Activated gamma-delta T cell treated with anti-CD3 and anti-CD28 coated beads, Interleukin-2, amount 50 U/mL, for 16 hours (primary cell): ENCODE measurements around the gene PARD3B.

ENCODE experiments used
- DNase-seq: peaks from one replicate; pipeline ENCODE4 v3.0.0-alpha.2; 2020; ENCODE audit warnings: low read depth

Gene PARD3B

GRCh38 chr2:205054789-205055188, 509.5 kb downstream of the PARD3B start:
- DNase-seq, result no peak

- no peak for DNase-seq
Observed at GRCh38 chr2:205055251-205055650, 510.0 kb downstream of the PARD3B start.

- DNase-seq, result no peak
Observed at GRCh38 chr2:205056151-205056561, 510.9 kb downstream of the PARD3B start.

GRCh38 chr2:205058409-205058808, 513.1 kb downstream of the PARD3B start:
- DNase-seq, result no peak

- no peak for DNase-seq
Observed at GRCh38 chr2:205060269-205060668, 515.0 kb downstream of the PARD3B start.

- no peak for DNase-seq
Observed at GRCh38 chr2:205066081-205066480, 520.8 kb downstream of the PARD3B start.

GRCh38 chr2:205069928-205070327, 524.7 kb downstream of the PARD3B start:
- DNase-seq, result no peak

- DNase-seq, result no peak
Observed at GRCh38 chr2:205070889-205071288, 525.6 kb downstream of the PARD3B start.

GRCh38 chr2:205073433-205074020, 528.3 kb downstream of the PARD3B start:
- no peak for DNase-seq

- DNase-seq, result no peak
Observed at GRCh38 chr2:205076405-205076804, 531.1 kb downstream of the PARD3B start.

GRCh38 chr2:205077159-205077558, 531.9 kb downstream of the PARD3B start:
- no peak for DNase-seq

- no peak for DNase-seq
Observed at GRCh38 chr2:205078762-205079161, 533.5 kb downstream of the PARD3B start.

- DNase-seq, result no peak
Observed at GRCh38 chr2:205079173-205079572, 533.9 kb downstream of the PARD3B start.

- DNase-seq, result no peak
Observed at GRCh38 chr2:205086662-205087061, 541.4 kb downstream of the PARD3B start.

- no peak for DNase-seq
Observed at GRCh38 chr2:205087862-205088261, 542.6 kb downstream of the PARD3B start.

- no peak for DNase-seq
Observed at GRCh38 chr2:205089958-205090357, 544.7 kb downstream of the PARD3B start.

- no peak for DNase-seq
Observed at GRCh38 chr2:205091411-205091810, 546.1 kb downstream of the PARD3B start.

GRCh38 chr2:205094031-205094430, 548.8 kb downstream of the PARD3B start:
- DNase-seq, result no peak

GRCh38 chr2:205103699-205104098, 558.4 kb downstream of the PARD3B start:
- DNase-seq, result no peak

- no peak for DNase-seq
Observed at GRCh38 chr2:205107810-205108209, 562.5 kb downstream of the PARD3B start.

- DNase-seq, result no peak
Observed at GRCh38 chr2:205115511-205115910, 570.2 kb downstream of the PARD3B start.

GRCh38 chr2:205117125-205117524, 571.9 kb downstream of the PARD3B start:
- no peak for DNase-seq

- DNase-seq, result no peak
Observed at GRCh38 chr2:205119136-205119535, 573.9 kb downstream of the PARD3B start.

- DNase-seq, result no peak
Observed at GRCh38 chr2:205128726-205129125, 583.5 kb downstream of the PARD3B start.

GRCh38 chr2:205129531-205129930, 584.3 kb downstream of the PARD3B start:
- no peak for DNase-seq
